Inferior parietal cortex (tissue), 1 donor: Measurements from ENCODE around the gene ZRANB3.
"Not testable (repeated sequence)": the region's sequence is repeated elsewhere in the genome, so short reads cannot be mapped to it uniquely, and the experiment has no call there.

Source experiments
- DNase-seq: peaks from one replicate; pipeline ENCODE4 v3.0.0-alpha.2; 2016; ENCODE audit errors: extremely low spot score

ZRANB3 gene

DNA sequence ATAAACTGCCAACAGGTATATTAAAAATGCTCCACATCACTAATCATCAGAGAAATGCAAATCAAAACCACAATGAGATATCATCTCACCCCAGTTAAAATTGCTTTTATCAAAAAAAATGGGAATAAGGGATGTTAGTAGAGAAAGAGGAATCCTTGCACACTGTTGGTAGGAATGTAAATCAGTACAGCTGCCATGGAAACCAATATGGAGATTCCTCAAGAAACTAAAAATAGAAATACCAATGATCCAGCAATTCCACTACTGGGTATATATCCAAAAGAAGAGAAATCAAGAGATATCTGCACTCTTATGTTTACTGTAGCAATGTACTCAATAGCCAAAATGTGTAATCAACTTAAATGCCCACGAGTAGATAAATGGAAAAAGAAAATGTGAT, 40.6 kb downstream of the ZRANB3 start:
- DNase-seq: no peak

DNA sequence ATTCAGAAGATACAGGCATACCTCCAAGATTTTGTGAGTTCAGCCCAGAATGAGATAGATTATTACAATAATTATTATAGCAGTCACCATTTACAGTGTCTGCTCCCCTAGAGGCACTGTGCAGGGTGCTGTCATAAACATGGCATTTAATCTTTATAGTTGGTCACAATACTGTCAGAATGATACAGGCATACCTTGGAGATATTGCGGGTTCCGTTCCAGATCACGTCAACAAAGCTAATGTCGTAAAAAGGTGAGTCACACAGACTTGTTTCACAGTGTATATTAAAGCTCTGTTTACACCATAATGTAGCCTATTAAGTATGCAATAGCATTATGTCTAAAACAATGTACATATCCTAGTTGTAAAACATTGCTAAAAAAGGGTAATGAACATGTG, 45.6 kb downstream of the ZRANB3 start:
- DNase-seq: no peak

DNA sequence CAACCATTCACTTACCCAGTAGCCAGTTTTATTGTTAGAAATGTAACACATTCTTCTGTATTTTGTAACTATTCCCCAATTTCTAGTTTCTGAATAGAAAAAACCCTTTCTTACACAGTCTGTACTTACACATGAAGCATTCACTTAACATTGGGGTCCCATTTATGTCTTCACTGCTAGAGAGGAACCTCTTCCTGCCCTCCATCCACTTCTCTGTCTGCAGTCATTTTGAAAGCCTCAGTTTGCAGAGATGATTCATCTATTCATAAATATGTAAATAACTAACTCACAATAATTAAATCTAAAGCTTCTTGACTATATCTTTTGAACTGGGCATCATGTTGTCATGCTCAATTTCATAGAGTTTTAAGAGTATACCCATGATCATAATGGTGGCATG, 55.9 kb downstream of the ZRANB3 start:
- no peak for DNase-seq

DNA sequence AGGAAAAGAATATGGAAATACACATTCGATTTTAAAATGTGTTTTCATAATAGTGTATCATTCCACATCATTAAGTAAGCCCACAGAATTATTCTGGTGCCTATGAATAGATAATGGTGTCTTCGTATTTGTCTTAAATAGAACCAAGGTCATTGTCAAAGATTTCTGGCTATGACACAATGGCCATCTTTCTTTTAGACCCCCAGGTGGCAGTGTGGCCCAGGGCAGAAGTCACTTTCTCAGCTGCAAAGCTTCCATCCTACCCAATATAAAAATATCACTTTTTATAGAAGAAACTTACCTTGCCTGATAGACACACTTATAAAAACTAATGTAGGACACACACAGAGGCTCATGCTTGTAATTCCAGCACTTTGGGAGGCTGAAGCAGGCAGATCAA, 57.5 kb downstream of the ZRANB3 start:
- DNase-seq: no peak

DNA sequence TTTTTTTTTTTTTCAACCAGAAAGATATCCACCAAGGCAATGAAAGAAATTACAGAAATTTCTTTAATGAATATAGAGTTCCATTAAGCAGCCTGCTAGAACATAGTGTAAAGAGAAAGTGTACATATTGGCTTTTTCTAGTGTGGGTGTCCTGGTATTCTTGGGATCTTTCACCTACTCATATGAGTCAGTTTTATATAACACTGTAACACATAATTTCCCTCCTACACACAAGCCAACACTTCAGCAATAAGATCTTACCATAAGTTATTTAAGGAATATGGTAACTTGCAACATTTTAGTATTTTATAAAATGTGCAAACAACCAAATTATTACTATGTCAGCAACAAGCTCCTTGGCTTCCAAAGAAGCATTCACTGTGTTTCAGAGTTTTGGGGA, 59.9 kb downstream of the ZRANB3 start:
- DNase-seq: peak; percentile 49

DNA sequence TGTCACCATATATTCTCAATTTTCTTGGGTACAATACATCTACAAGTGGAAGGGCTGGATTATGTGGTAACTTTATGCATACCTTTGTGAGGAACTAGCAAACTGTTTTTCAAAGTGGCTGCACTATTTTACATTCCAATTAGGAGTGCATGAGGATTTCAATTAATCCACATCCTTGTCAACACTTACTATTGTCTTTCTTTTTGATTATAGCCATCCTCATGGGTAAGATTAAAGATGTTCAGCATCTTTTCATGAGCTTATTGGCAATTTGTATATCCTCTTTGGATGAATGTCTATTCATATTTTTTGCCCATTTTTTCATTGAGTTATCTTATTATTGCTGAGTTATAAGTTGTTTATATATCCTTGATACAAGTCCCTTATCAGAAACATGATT, 73.7 kb downstream of the ZRANB3 start:
- DNase-seq: no peak

DNA sequence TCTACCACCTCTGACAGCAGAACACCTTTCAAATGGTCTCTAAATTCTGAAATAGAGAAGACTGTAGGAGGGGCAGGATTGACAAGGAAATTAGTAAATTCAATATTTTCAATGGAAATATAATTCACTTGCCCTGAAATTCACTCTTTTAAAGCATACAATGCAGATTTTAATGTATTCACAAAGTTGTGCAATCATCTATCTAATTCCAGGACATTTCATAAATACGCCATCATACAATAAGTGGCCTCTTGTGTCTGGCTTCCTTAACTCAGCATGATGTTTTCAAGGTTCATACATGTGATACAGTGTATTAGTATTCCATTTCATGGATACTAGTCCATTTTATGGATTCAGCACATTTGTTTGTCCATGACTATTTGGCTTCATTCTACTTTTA, 74.2 kb downstream of the ZRANB3 start:
- no peak for DNase-seq

DNA sequence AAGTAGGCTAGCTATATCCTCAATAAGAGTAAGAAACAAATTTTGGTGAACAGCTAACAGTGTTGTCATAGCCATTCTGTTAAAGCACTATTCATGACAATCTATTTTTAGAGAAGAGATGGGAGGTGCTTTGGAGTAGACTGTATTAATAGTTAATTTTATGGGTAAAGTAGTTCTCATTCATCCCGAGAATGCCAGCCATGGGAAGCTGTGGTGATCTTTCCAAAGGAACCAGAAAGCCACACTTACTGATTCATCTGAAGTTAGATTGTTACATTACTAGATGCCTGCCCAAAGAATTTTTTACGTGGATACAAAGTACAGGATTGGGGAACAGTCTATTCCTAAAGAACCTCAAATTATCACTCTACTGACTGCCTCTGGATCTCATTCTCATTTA, 74.6 kb downstream of the ZRANB3 start:
- DNase-seq: no peak

DNA sequence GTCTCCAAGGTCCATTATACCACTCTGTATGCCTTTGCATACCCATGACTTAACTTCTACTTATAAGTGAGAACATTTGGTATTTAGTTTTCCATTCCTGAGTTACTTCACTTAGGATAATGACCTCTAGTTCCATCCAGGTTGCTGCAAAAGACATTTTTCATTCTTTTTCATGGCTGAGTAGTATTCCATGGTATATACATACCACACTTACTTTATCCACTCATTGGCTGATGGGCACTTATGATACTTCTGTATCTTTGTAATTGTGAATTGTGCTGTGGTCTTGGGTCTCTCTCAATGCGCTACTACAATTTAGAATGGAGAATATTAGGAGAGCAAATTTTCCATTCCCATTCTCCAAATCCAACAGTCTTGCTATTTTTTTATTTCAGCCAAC, 76.4 kb downstream of the ZRANB3 start:
- no peak for DNase-seq

DNA sequence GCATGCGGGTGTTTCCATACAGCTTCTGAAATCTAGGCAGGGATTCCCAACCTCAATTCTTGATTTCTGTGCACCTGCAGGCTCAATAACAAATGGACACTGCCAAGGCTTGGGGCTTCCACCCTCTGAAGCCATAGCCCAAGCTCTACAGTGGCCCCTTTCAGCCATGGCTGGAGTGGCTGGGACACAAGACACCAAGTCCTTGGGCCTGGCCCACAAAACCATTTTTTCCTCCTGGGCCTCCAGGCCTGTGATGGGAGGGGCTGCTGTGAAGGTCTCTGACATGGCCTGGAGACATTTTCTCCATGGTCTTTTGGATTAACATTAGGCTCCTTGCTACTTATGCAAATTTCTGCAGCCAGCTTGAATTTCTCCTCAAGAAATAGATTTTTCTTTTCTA, 78.0 kb downstream of the ZRANB3 start:
- DNase-seq: not testable (repeated sequence)

DNA sequence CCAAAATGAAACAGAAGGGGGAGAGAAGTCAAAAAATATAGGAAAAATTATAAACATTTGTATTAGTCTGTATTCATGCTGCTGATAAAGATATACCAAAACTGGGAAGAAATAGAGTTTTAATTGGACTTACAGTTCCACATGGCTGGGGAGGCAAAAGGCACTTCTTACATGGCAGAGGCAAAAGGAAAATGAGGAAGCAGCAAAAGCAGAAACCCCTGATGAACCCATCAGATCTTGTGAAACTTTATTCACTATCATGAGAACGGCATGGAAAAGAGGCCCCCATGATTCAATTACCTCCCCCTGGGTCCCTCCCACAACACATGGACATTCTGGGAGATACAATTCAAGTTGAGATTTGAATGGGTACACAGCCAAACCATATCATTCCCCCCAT, 79.1 kb downstream of the ZRANB3 start:
- no peak for DNase-seq

DNA sequence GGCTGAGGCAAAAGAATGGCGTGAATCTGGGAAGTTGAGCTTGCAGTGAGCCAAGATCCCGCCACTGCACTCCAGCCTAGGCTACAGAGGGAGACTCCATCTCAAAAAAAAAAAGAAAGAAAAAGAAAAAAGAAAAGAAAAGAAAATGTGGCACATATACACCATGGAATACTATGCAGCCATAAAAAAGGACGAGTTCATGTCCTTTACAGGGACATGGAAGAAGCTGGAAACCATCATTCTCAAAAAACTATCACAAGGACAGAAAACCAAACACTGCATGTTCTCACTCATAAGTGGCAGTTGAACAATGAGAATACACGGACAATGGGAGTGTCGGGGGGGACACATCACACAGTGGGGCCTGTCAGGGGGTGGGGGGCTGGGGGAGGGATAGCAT, 88.0 kb downstream of the ZRANB3 start:
- DNase-seq: not testable (repeated sequence)

DNA sequence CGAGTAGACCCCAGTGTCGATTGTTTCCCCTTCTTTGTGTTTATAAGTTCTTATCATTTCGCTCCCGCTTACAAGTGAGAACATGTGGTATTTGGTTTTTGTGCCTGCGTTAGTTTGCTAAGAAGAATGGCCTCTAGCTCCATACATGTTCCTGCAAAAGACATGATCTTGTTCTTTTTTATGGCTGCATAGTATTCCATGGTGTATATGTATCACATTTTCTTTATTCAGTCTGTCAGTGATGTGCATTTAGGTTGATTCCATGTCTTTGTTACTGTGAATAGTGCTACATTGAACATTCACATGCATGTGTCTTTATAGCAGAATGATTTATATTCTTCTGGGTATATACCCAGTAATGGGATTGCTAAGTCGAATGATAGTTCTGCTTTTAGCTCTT, 95.9 kb downstream of the ZRANB3 start:
- DNase-seq: not testable (repeated sequence)

DNA sequence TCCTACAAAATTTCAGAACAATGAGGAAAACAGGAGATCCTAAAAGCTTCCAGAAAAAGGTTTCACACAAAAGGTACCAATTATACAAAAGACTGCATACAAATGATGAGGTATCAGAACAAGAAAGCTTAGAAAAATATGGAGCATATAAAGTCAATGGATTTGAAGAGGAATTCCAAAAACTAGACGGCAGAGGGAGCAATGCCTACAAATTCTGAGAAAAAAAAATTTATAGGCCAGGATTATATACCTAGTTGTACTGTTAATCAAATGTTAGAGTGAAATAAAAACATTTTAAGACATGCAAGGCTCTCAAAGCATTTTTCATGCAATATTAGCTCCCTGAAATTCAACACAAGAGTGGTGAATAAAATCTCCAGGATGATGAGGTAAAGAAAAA, 106.2 kb downstream of the ZRANB3 start:
- DNase-seq: no peak

DNA sequence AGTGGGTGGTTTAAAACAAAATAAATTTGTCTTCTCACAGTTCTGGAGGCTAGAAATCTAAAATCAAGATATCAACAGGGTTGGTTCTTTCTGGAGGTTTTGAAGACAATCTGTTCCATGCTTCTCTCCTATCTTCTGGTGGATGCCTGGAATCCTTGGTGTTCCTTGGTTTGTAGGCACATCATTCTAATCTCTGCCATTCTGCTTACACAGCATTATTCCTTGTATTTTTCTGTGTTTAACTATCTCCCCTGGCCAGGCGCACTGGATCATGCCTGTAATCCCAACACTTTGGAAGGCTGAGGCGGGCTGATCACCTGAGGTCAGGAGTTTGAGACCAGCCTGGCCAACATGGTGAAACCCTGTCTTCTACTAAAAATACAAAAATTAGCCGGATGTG, 108.1 kb downstream of the ZRANB3 start:
- DNase-seq: no peak

DNA sequence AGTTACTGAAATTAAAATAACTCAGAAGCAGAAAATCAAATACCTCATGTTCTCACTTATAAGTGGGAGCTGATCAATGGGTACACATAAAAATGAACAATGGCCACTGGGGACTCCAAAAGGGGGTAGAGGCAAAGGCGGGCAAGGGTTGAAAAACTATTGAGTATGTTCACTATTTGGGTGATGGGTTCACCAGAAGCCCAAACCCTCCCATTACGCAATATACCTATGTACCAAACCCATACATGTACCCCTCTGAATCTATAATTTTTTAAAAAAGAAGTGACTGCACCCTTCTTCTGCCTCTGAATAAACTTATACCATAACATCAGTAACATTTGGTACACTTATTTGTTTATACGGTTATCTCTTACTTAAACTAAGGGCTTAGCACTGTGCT, 119.4 kb downstream of the ZRANB3 start:
- DNase-seq: no peak

DNA sequence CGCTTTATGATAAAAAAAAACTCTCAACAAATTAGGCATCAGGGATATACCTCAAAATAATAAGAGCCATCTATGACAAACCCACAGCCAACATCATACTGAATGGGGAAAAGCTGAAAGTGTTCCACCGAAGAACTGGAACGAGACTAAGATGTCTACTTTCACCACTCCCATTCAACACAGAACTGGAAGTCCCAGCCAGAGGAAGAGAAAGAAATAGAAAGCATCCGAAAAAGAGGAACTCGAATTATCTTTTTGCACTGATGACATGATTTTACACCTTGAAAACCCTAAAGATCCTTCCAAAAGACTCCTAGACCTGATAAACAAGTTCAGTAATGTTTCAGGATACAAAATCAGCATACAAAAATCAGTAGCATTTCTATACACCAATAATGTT, 121.6 kb downstream of the ZRANB3 start:
- no peak for DNase-seq

DNA sequence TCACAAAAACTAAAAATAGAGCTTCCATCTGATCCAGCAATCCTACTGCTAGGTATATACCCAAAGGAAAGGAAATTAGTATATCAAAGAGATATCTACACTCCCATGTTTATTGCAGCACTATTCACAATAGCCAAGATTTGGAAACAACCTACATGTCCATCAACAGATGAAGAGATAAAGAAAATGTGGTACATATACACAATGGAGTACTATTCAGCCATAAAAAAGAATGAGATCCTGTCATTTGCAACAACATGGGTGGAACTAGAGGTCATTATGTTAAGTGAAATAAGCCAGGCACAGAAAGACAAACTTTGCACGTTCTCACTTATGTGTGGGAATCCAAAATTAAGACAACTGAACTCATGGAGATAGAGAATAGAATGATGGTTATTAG, 134.8 kb downstream of the ZRANB3 start:
- not testable (repeated sequence) for DNase-seq

DNA sequence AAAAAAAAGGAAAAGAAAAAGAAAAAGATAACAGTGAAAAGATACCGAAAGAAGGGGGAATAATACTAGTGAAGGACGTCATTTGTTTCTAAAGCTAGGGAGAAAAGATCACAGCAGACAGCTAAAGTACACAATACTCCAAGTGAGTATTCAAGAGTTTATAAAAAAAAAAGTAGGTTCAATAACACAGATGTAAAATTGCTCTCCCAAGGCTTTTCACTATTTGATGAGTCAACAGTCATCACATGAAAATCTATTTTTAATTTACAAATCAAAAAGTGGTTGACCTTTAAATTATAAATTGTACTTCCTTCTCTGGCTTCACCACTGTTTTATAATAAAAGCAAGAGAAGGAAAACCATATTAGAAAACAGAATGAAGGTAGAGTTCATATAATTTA, 144.0 kb downstream of the ZRANB3 start:
- no peak for DNase-seq

DNA sequence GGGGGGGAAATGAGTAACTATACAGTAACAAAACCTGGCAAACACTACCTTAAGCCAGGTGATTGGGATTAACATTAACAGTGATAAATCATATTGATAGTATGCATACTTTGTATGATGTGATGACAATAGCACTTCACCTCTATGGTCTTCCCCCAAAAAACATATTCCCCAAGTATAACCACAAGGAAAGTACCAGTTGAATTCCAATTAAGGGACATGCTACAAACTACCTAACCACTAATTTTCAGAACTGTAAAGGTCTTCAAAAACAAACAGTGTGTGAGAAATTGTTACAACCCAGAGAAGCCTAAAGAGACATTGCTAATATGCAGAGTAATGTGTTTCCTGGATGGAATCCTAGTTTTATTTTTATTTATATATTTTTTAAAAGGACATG, 152.4 kb downstream of the ZRANB3 start:
- DNase-seq: no peak

DNA sequence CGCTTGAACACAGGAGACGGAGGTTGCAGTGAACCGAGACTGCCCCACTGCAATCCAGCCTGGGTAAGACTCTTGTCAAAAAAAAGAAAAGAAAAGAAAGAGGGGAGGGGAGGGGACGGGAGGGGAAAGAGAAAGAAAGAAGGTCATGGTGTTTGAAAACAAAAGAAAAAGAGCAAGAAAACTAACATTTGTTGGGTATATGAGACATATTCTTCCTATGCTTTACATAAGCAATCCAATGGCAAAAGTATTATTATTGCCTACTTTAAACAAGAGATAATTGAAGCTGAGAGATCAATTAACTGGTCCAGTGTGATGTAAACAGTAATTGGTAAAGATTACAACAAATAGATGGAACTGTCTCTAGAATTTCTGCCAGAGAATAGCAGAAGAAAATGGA, 157.3 kb downstream of the ZRANB3 start:
- no peak for DNase-seq

DNA sequence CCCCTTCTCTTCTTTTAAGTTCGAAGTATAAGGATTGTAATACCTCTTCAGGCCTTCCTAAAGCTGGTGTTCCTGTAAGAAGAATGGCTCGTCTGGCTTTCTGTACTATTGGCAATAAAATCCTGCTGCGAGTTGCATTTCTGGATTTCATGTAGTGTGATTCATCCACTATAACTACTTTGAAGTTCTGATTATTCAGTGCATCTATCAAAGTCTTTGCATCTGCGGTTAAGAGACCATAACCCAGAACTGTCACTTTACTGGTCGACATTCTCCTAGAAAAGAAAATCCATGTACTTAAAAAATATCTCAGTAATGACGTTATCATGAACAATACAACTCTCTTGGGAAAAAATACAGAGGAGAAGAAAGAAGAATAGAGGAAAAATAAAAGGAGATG, 181.1 kb downstream of the ZRANB3 start:
- no peak for DNase-seq

DNA sequence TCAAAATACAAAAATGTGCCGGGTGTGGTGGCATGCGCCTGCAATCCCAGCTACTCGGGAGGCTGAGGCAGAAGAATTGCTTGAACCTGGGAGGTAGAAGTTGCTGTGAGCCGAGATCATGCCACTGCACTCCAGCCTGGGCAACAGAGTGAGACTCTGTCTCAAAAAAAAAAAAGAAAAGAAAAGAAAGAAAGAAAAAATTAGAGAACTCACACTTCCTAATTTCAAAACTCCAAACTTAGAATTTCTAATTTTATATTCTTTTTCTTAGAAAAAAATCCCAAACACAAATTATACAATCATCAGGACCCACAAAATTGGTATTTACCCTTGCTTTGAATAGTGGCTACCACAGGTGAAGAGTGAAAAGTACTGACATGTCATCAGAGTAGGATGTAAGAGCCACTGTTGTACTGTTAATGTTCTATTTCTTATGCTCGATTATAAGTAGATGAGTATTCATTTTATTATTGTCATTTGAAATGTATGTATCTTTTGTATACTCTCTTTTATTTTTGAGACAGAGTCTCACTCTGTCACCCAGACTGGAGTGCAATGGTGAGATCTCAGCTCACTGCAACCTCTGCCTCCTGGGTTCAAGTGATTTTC, 182.8 kb downstream of the ZRANB3 start:
- not testable (repeated sequence) for DNase-seq

DNA sequence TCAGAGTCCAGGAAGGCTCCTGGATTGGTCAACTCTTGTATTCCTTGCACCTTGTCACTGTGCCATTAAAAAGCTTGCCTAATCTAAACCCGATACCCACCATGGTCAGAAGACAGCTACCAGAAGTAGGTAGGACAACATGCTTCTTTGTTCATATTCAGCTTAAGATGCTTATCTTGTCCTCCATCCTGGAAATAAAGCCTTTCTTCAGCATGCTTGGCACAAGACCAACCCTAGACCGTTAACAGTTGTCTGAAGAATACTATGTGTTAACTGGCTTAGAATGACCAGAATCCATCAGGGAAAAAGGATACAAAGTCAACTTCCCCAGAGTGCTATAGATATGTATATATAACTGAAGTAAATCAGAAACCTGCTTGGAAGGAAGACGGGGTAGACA, 193.9 kb downstream of the ZRANB3 start:
- DNase-seq: no peak

DNA sequence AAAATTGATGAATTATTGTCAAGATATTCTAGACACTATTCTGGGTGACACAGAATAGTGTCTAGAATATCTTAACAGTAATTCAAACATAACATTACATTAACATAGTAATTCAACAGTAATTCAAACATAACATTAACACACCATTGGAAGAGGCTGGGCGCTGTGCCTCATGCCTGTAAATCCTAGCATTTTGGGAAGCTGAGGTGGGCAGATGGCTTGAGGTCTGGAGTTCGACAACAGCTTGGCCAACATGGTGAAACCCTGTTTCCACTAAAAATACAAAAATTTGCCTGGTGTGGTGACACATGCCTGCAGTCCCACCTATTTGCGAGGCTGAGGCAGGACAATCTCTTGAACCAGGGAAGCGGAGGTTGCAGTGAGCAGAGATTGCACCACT, 195.8 kb downstream of the ZRANB3 start:
- DNase-seq: no peak
